ENCODE data around the gene SPATC1L. TPM values are rescaled to one million over a fixed set of nuclear protein-coding genes. Genes with fewer than 3 reads are reported as not detected.
"Not testable (repeated sequence)": the region's sequence is repeated elsewhere in the genome, so short reads cannot be mapped to it uniquely, and the experiment has no call there.

Gene SPATC1L
- total and polyA plus RNA-seq, 7 donors = 1.9 to 6.0 (median 3.9) TPM

GRCh38 chr21:46180079-46180722 is 4.1 kb downstream of the SPATC1L start:
- intact Hi-C loops (cut with DNase I) = loop anchor here in 1 of 2 donors (10.0 kb wide), 1 partner anchor 145 kb away; the partner anchor contains the start of genes C21orf58 and PCNT
- ATAC-seq = no peak
- no peak overlapping the region for H3K27ac ChIP-seq
- H3K36me3 ChIP-seq (ENCODE audit: insufficient read depth in 1 of 2, low read depth in 1 of 2) = no peaks in the 10 kb centered on the region
- H3K4me1 ChIP-seq = no peaks in the 10 kb centered on the region
- peaks cover 0 to 1% (median 0%) of the 10 kb centered on the region in 3 donors for H3K27me3 ChIP-seq (ENCODE audit: insufficient read depth in 3 of 3, low read length in 2 of 3)
- TF ChIP-seq CTCF (IDR thresholded peaks at IDR 0.05) = no peak
- WGBS, 3 donors = 78 to 81% (median 80%) methylated on average over 24 of the region's 24 CpGs
- peaks cover 13% of the 10 kb centered on the region for H3K9me3 ChIP-seq
- DNase-seq = no peak
- H3K4me3 ChIP-seq = no peak overlapping the region

- Histone ChIP-seq H3K36me3 (ENCODE audit: insufficient read depth in 1 of 2, low read depth in 1 of 2) (no peaks in the 10 kb centered on the region), H3K27me3 (ENCODE audit: insufficient read depth in 3 of 3, low read length in 2 of 3) (peaks cover 0 to 1% (median 0%) of the 10 kb centered on the region in 3 donors), H3K9me3 (peaks cover 16% of the 10 kb centered on the region), H3K4me1 (no peaks in the 10 kb centered on the region), H3K27ac (no peak overlapping the region), H3K4me3 (no peak overlapping the region)
- DNase-seq = no peak
- intact Hi-C loops (cut with DNase I) = loop anchor here in 1 of 2 donors (10.0 kb wide), 1 partner anchor 145 kb away; the partner anchor contains the start of genes C21orf58 and PCNT
- 83 to 91% (median 88%) methylated on average over 17 of the region's 17 CpGs for WGBS, 3 donors
- TF ChIP-seq CTCF (IDR thresholded peaks at IDR 0.05) = no peak
- no peak for ATAC-seq
Observed at GRCh38 chr21:46179708-46180078, 4.6 kb downstream of the SPATC1L start.

GRCh38 chr21:46178961-46179360 is 5.3 kb downstream of the SPATC1L start:
- DNase-seq = no peak

GRCh38 chr21:46176443-46177129 is 7.7 kb downstream of the SPATC1L start:
- H3K9me3 ChIP-seq = peaks cover 18% of the 10 kb centered on the region
- H3K27me3 ChIP-seq (ENCODE audit: insufficient read depth in 3 of 3, low read length in 2 of 3); H3K36me3 ChIP-seq (ENCODE audit: insufficient read depth in 1 of 2, low read depth in 1 of 2); intact Hi-C loops (cut with DNase I); ATAC-seq; H3K27ac ChIP-seq; H3K4me1 ChIP-seq; H3K4me3 ChIP-seq; DNase-seq: not testable (repeated sequence)
- 93 to 97% (median 96%) methylated on average over 3 of the region's 3 CpGs for WGBS, 3 donors

More at GRCh38 chr21:46178961-46179360, 5.3 kb downstream of the SPATC1L start:
- Histone ChIP-seq H3K4me1 (no peaks in the 10 kb centered on the region), H3K4me3 (no peak overlapping the region), H3K27me3 (ENCODE audit: insufficient read depth in 3 of 3, low read length in 2 of 3) (peaks cover 0 to 1% (median 0%) of the 10 kb centered on the region in 3 donors), H3K27ac (no peak overlapping the region), H3K9me3 (peaks cover 18% of the 10 kb centered on the region), H3K36me3 (ENCODE audit: insufficient read depth in 1 of 2, low read depth in 1 of 2) (no peaks in the 10 kb centered on the region)
- no peak for ATAC-seq
- intact Hi-C loops (cut with DNase I) = no loop called here
- no peak for TF ChIP-seq CTCF (IDR thresholded peaks at IDR 0.05)
- 76 to 87% (median 83%) methylated on average over 4 of the region's 4 CpGs for WGBS, 3 donors

- WGBS, 3 donors = 91 to 97% (median 92%) methylated on average over 1 of the region's 1 CpG
Observed at GRCh38 chr21:46173573-46173972, 10.7 kb downstream of the SPATC1L start.

More at GRCh38 chr21:46173573-46173972, 10.7 kb downstream of the SPATC1L start:
- DNase-seq (no peak), ATAC-seq (no peak)
- Histone ChIP-seq H3K36me3 (ENCODE audit: insufficient read depth in 1 of 2, low read depth in 1 of 2) (no peaks in the 10 kb centered on the region), H3K27ac (no peak overlapping the region), H3K4me3 (no peak overlapping the region), H3K4me1 (no peaks in the 10 kb centered on the region), H3K9me3 (peaks cover 18% of the 10 kb centered on the region), H3K27me3 (ENCODE audit: insufficient read depth in 3 of 3, low read length in 2 of 3) (no peaks in the 10 kb centered on the region)
- TF ChIP-seq CTCF (IDR thresholded peaks at IDR 0.05) = no peak
- intact Hi-C loops (cut with DNase I) = no loop called here

Measured in psoas muscle (tissue), 8 donors.